Heart left ventricle (tissue), 13 donors: ENCODE data around the gene CATSPERD.

ENCODE experiments used
- POLR2A ChIP-seq, 2 donors: fragments of 450-650 bp; IDR thresholded peaks; one replicate each; pipeline ENCODE4 v1.6.1; 2017; ENCODE audit warnings: antibody characterized with exemption in 2 of 2, mild to moderate bottlenecking in 2 of 2, moderate library complexity in 2 of 2
- TF ChIP-seq, protein P1 (sequence below), 12 donors: fragments of 200-600 bp; sonication (generic) in 4 of 12; IDR thresholded peaks; one replicate each; pipeline versions ENCODE4 v1.5.0 to v1.8.0; 2018 to 2022; ENCODE audit warnings: antibody characterized with exemption in 12 of 12, mild to moderate bottlenecking in 5 of 12
- donor health status: ischemic (EF 13 %, LVEDD 7.1; RV severe dilation, severe dysfunction).
- donor health status: DM: no; HTN: yes; CAD: no.
- donor health status: DM: no; HTN: no; CAD: no.
- donor health status: ischemic (EF 25% LVEDD 6.9; RV normal size, moderate dysfunction).
- donor health status: ischemic (EF 25% LVEDD 5.7; RV mildly dilated, moderate dysfunction).
- donor health status: ischemic (EF 35%, LVEDD 5.7; RV mildly dilated, moderate dysfunction).
- donor health status: nonischemic (EF 11% LVEDD 7.7; RV severe dilation, severe dysfunction).
- donor health status: DM: yes; HTN: yes; CAD: no.
- donor health status: PGD.
- donor health status: ischemic (EF 29% LVEDD 5.4; RV normal size, mild dysfunction).
- donor health status: nonischemic (EF 23%, LVEDD 6.1; RV moderate dilation, normal function).

DNA sequence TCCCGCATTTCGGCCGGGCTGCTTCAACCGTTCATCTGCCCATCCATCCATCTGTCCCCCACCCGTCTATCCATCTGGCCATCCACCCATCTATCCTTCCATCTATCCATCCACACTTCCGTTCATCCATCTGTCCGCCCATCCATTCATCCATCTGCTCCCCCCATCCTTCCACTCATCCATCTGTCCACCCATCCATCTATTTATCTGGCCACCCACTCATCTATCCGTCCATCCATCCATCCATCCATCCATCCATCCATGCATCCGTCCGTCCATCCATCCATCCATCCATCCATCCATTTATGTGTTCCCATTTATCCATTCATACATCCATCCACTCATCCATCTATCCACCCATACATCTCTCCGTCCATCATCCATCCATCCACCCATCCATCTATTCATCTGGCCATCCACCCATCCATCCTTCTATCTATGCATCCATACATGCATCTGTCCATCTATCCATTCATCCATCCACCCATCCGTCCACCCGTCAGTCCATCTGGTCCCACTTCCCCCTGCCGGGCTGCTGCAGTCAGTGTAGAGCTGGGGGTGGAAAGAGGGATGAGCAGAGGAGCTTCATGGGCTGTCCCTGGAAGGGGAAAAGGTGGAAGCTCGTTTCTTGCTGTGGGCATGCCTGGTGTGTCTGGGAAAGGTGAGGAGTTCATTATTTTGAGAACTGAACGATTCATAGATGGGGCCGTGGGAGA lies 38.9 kb upstream of the CATSPERD start:
- TF ChIP-seq, protein P1, sequence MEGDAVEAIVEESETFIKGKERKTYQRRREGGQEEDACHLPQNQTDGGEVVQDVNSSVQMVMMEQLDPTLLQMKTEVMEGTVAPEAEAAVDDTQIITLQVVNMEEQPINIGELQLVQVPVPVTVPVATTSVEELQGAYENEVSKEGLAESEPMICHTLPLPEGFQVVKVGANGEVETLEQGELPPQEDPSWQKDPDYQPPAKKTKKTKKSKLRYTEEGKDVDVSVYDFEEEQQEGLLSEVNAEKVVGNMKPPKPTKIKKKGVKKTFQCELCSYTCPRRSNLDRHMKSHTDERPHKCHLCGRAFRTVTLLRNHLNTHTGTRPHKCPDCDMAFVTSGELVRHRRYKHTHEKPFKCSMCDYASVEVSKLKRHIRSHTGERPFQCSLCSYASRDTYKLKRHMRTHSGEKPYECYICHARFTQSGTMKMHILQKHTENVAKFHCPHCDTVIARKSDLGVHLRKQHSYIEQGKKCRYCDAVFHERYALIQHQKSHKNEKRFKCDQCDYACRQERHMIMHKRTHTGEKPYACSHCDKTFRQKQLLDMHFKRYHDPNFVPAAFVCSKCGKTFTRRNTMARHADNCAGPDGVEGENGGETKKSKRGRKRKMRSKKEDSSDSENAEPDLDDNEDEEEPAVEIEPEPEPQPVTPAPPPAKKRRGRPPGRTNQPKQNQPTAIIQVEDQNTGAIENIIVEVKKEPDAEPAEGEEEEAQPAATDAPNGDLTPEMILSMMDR (IDR thresholded peaks at IDR 0.05) = no peak
- no peak for TF ChIP-seq POLR2A (IDR thresholded peaks at IDR 0.05)
